Endothelial cell of umbilical vein (primary cell): ENCODE data around the gene ANG. TPM values are rescaled to one million over a fixed set of nuclear protein-coding genes. Genes with fewer than 3 reads are reported as not detected.

Experiments
- BruUV-seq: library from RNA; stranded (reverse); fragments of 400-500 nt; replicated peaks from 2 replicates; lab custom pipeline; 2021; lab: Mats Ljungman, UMichigan
- CTCF ChIA-PET: fragments of 300-600, 350-600 bp; sonication (Branson Sonifier 250); formaldehyde crosslinking; loops from one replicate; lab custom pipeline; 2021; ENCODE audit warnings: antibody characterized with exemption, inconsistent platforms; lab: Charles Lee
- POLR2A ChIA-PET: fragments of 300-600, 350-600 bp; sonication (Branson Sonifier 250); formaldehyde crosslinking; loops from one replicate; lab custom pipeline; 2021; ENCODE audit warnings: antibody characterized with exemption, inconsistent platforms; lab: Charles Lee
- DNase-seq: peaks from one replicate; pipeline ENCODE4 v3.0.0-alpha.2; 2011; ENCODE audit warnings: low read depth, low spot score
- FAIRE-seq: peaks from 2 replicates; lab custom pipeline; 2011; peaks lifted over from hg19 to GRCh38; lab: Jason Lieb, UNC
- H2AFZ ChIP-seq: 2 replicates; pipeline ENCODE4 v1.6.0; 2012; ENCODE audit warnings: low read depth, low read length, control low read depth, inconsistent platforms
- H3K27ac ChIP-seq: 2 replicates; pipeline ENCODE4 v1.5.1; 2011; ENCODE audit warnings: low read depth, mild to moderate bottlenecking, control low read depth, low read length, moderate library complexity; ENCODE audit not compliant: insufficient read depth
- H3K27me3 ChIP-seq, 2 experiments: 2 replicates each; pipeline versions ENCODE4 v1.6.0 to v1.6.1; 2011; ENCODE audit warnings: low read length in 2 of 2, mixed read lengths in 1 of 2; ENCODE audit not compliant: control insufficient read depth in 2 of 2, insufficient read depth in 2 of 2
- H3K36me3 ChIP-seq, 2 experiments: 2 replicates in 1 of 2; 3 replicates in 1 of 2; pipeline ENCODE4 v1.5.1; 2011; ENCODE audit warnings: low read length in 2 of 2, mild to moderate bottlenecking in 1 of 2, moderate library complexity in 1 of 2; ENCODE audit not compliant: control insufficient read depth in 2 of 2, insufficient read depth in 2 of 2; ENCODE audit errors: extremely low read depth in 1 of 2
- H3K4me1 ChIP-seq: 3 replicates; pipeline ENCODE4 v1.5.1; 2011; ENCODE audit warnings: mild to moderate bottlenecking, low read length; ENCODE audit not compliant: control insufficient read depth, insufficient read depth; ENCODE audit errors: extremely low read depth
- H3K4me2 ChIP-seq: 2 replicates; pipeline ENCODE4 v1.6.1; 2011; ENCODE audit warnings: low read length, control low read depth, mixed read lengths; ENCODE audit not compliant: insufficient read depth
- H3K4me3 ChIP-seq, 3 experiments: fragments of 200-600 bp in 1 of 3; sonication (generic), shearing (Covaris generic) in 1 of 3; replicated peaks in 1 of 3; 2 replicates each; pipeline ENCODE4 v1.5.1; 2011 to 2016; ENCODE audit warnings: control low read depth in 3 of 3, low read length in 3 of 3, mild to moderate bottlenecking in 2 of 3, inconsistent platforms in 1 of 3, low read depth in 1 of 3, moderate library complexity in 1 of 3; ENCODE audit not compliant: insufficient read depth in 1 of 3
- H3K79me2 ChIP-seq: 2 replicates; pipeline ENCODE4 v1.6.0; 2012; ENCODE audit warnings: low read length, inconsistent platforms; ENCODE audit not compliant: control insufficient read depth, insufficient read depth
- H3K9ac ChIP-seq: replicated peaks from 2 replicates; pipeline ENCODE3; 2011; ENCODE audit warnings: low read length, control low read depth; ENCODE audit not compliant: insufficient read depth; ENCODE audit errors: extremely low read depth
- H3K9me1 ChIP-seq: replicated peaks from 3 replicates; pipeline ENCODE4 v1.6.0; 2011; ENCODE audit warnings: mild to moderate bottlenecking, low read length; ENCODE audit not compliant: control insufficient read depth, insufficient read depth; ENCODE audit errors: extremely low read depth
- H3K9me3 ChIP-seq: replicated peaks from 2 replicates; pipeline ENCODE4 v1.5.1; 2012; ENCODE audit warnings: low read length, inconsistent platforms; ENCODE audit not compliant: control insufficient read depth, insufficient read depth
- H4K20me1 ChIP-seq: replicated peaks from 2 replicates; pipeline ENCODE3; 2011; ENCODE audit warnings: mild to moderate bottlenecking, low read length; ENCODE audit not compliant: control insufficient read depth, insufficient read depth; ENCODE audit errors: extremely low read depth
- CTCF ChIP-seq, 2 donors: IDR thresholded peaks; 1 replicate in 1 of 2; 2 replicates in 1 of 2; pipeline ENCODE4 v1.5.1; 2011; ENCODE audit warnings: low read length in 2 of 2, mild to moderate bottlenecking in 2 of 2, moderate library complexity in 2 of 2, control low read depth in 1 of 2, inconsistent platforms in 1 of 2, low read depth in 1 of 2; ENCODE audit not compliant: insufficient read depth in 1 of 2; ENCODE audit errors: extremely low read depth in 1 of 2
- EZH2 ChIP-seq: IDR thresholded peaks from 2 replicates; pipeline ENCODE4 v1.6.1; 2012; ENCODE audit warnings: borderline replicate concordance, low read depth, mild to moderate bottlenecking, moderate library complexity, low read length, inconsistent platforms; ENCODE audit not compliant: severe bottlenecking
- FOS ChIP-seq: IDR thresholded peaks from 2 replicates; pipeline ENCODE4 v1.6.1; 2011; ENCODE audit warnings: mild to moderate bottlenecking, low read length, moderate library complexity, borderline replicate concordance; ENCODE audit not compliant: insufficient read depth
- GATA2 ChIP-seq: IDR thresholded peaks from 2 replicates; pipeline ENCODE4 v1.7.0; 2011; ENCODE audit warnings: low read depth, mild to moderate bottlenecking, moderate library complexity, mixed read lengths, low read length; ENCODE audit not compliant: insufficient read length, insufficient read depth
- JUN ChIP-seq: IDR thresholded peaks from 2 replicates; pipeline ENCODE4 v1.6.1; 2011; ENCODE audit warnings: borderline replicate concordance, low read depth; ENCODE audit not compliant: insufficient read length, insufficient read depth
- MAX ChIP-seq: IDR thresholded peaks from 2 replicates; pipeline ENCODE4 v1.6.1; 2011; ENCODE audit not compliant: insufficient read depth, insufficient read length
- MYC ChIP-seq: IDR thresholded peaks from one replicate; pipeline ENCODE4 v1.6.1; 2011; ENCODE audit warnings: mild to moderate bottlenecking, low read depth, low read length
- POLR2A ChIP-seq: IDR thresholded peaks from 2 replicates; pipeline ENCODE4 v1.6.1; 2012; ENCODE audit warnings: low read depth, mild to moderate bottlenecking, control low read depth, low read length
- POLR2AphosphoS5 ChIP-seq: IDR thresholded peaks from 2 replicates; pipeline ENCODE4 v1.6.1; 2012; ENCODE audit warnings: low read depth, mild to moderate bottlenecking, control low read depth, low read length, moderate library complexity; ENCODE audit not compliant: insufficient read depth
- dilution Hi-C: fragments of 300-500 bp; cut with MboI; formaldehyde crosslinking; loops from one replicate; pipeline ENCODE4 v1.15.0; 2019; ENCODE audit warnings: low sequenced_read_pairs; ENCODE audit not compliant: extremely low pct_ligation_motif_present
- intact Hi-C: fragments of 100-400 bp; cut with micrococcal nuclease; formaldehyde crosslinking; loops from one replicate; pipeline ENCODE4 v1.10.0; 2022
- polyA plus RNA-seq, 4 experiments: library from polyadenylated mRNA; depleted of rRNA in 3 of 4; stranded (reverse) in 3 of 4; unstranded in 1 of 4; fragments of >200 nt; gene quantifications; 2 replicates each; pipeline versions ENCODE4 v1.2.1 to v1.2.3, GENCODE V29; 2011 to 2012; ENCODE audit warnings: missing spikeins in 1 of 4
- total RNA-seq: library from RNA; stranded (reverse); gene quantifications from 2 replicates; pipeline ENCODE4 v1.2.3, GENCODE V29; 2021

Gene ANG
- total and polyA plus RNA-seq, 2 donors (not counting 3 experiments of a cell fraction or from before 2014, with no cell fraction given), result 6.2 to 11.2 TPM

- Histone ChIP-seq H3K9me3 (no peaks in the 10 kb centered on the region), H3K79me2 (no peaks in the 10 kb centered on the region), H3K4me2 (peak overlapping the region; percentile 43), H2AFZ (peak overlapping the region; percentile 35), H3K27ac (no peak overlapping the region), H3K4me1 (peaks cover 2% of the 10 kb centered on the region), H3K9me1 (no peaks in the 10 kb centered on the region), H3K36me3 (no peaks in the 10 kb centered on the region), H4K20me1 (no peaks in the 10 kb centered on the region), H3K4me3 (no peak overlapping the region), H3K27me3 (peaks cover 36 to 44% of the 10 kb centered on the region in 2 experiments), H3K9ac (no peak overlapping the region)
- DNase-seq (peak; percentile 32), FAIRE-seq (no peak)
- no TSS peak for BruUV-seq
- CTCF ChIA-PET, result interaction anchor here (0.5 to 1.5 kb wide), 4 partner anchors 11 to 898 kb away, joined by 3 to 6 read pairs (median 3); no protein-coding TSS in a partner anchor
- POLR2A ChIA-PET, result no interaction called here
- TF ChIP-seq POLR2A (no peak), POLR2AphosphoS5 (no peak), GATA2 (no peak), EZH2 (no peak), MYC (no peak), CTCF (IDR thresholded peaks at IDR 0.05; ENCODE audit: extremely low read depth in 1 of 2, insufficient read depth in 1 of 2, low read depth in 1 of 2, low read length in 2 of 2) (no peak), MAX (no peak), FOS (no peak), JUN (no peak)
- intact Hi-C loops (no loop called here), dilution Hi-C loops (no loop called here)
Observed at GRCh38 chr14:20652996-20653975, 35.3 kb upstream of the ANG start.
